Measurements from ENCODE around the gene CFAP57. TPM values are rescaled to one million over a fixed set of nuclear protein-coding genes. Genes with fewer than 3 reads are reported as not detected.

Gene CFAP57
- total RNA-seq, 2 donors from 2014 or later = 0.12 TPM; not detected in 1

DNA sequence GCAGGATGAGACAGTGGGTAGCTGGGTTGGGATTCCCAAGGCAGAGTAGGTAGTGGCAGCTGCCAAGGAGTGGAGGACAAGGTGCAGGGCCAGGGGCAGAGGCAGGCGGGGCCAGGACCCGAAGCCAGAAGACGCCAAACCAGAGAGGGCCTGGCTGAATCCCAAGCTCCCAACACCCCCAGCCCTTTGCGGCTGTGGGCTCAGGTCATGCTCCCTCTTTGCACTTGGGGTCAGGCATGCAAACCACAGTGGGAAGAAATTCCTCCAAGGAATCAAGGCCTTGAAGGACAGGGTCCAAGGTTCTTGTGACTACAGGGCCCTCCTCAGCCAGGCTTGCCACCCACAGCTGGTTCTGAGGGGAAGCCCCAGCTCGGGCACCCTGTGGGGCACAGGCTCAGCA, 107.0 kb downstream of the CFAP57 start:
- DNase-seq (ENCODE audit: low spot score) = no peak
- H3K4me1 ChIP-seq = peaks cover 0 to 5% of the 10 kb centered on the region in 2 donors
- no peaks in the 10 kb centered on the region for H3K9me3 ChIP-seq
- no peaks in the 10 kb centered on the region for H3K27me3 ChIP-seq
- no peak overlapping the region for H3K4me3 ChIP-seq
- TF ChIP-seq, protein P1, sequence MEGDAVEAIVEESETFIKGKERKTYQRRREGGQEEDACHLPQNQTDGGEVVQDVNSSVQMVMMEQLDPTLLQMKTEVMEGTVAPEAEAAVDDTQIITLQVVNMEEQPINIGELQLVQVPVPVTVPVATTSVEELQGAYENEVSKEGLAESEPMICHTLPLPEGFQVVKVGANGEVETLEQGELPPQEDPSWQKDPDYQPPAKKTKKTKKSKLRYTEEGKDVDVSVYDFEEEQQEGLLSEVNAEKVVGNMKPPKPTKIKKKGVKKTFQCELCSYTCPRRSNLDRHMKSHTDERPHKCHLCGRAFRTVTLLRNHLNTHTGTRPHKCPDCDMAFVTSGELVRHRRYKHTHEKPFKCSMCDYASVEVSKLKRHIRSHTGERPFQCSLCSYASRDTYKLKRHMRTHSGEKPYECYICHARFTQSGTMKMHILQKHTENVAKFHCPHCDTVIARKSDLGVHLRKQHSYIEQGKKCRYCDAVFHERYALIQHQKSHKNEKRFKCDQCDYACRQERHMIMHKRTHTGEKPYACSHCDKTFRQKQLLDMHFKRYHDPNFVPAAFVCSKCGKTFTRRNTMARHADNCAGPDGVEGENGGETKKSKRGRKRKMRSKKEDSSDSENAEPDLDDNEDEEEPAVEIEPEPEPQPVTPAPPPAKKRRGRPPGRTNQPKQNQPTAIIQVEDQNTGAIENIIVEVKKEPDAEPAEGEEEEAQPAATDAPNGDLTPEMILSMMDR (IDR thresholded peaks at IDR 0.05) = no peak
- no peaks in the 10 kb centered on the region for H3K36me3 ChIP-seq
- no peak overlapping the region for H3K27ac ChIP-seq

DNA sequence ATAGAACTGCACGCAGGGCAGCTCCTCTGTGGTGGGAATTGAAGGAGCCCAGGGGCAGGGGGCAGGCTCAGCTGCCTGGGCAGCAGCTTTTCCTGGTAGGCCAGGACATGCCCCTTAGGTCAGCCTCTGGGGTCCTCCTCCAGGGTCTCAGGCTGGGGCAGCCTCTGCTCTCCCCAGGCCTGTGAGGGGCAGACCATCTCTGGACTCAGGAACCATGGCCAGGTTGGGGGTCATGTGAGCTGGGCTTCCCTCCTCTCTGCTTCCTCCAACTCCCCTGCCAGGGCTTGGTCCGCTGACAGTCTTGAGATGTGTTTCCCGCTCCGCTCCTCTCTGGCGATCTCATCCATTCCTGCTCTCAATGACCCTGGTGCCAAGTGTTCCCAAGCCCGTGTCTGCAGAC, 107.5 kb downstream of the CFAP57 start:
- Histone ChIP-seq H3K27ac (no peak overlapping the region), H3K27me3 (no peaks in the 10 kb centered on the region), H3K9me3 (no peaks in the 10 kb centered on the region), H3K4me1 (no peaks in the 10 kb centered on the region), H3K36me3 (no peaks in the 10 kb centered on the region), H3K4me3 (no peak overlapping the region)
- no peak for DNase-seq (ENCODE audit: low spot score)
- TF ChIP-seq, protein P1 (IDR thresholded peaks at IDR 0.05) = no peak

DNA sequence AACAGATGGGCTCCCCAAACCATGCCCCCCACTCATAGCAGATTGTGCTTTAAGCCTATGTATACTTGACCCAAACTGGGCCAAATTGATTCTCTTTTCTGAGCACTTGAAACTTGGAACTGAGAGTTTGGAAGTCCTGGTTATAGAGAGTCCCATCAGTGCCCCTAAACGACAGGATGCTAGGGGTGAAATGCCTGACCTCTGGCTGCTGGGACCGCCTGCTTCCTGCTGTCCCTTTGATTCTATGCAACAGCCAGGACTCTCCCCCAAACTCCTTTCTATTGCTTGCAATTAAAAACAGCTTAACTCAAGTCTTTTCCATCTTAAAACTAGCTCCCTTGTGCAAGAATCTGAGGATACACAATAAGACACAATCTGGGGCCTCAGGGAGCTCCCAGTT, 108.6 kb downstream of the CFAP57 start:
- Histone ChIP-seq H3K4me1 (no peaks in the 10 kb centered on the region), H3K9me3 (no peaks in the 10 kb centered on the region), H3K27ac (no peak overlapping the region), H3K4me3 (no peak overlapping the region), H3K27me3 (no peaks in the 10 kb centered on the region), H3K36me3 (no peaks in the 10 kb centered on the region)
- DNase-seq (ENCODE audit: low spot score) = no peak
- TF ChIP-seq, protein P1 (IDR thresholded peaks at IDR 0.05) = no peak

DNA sequence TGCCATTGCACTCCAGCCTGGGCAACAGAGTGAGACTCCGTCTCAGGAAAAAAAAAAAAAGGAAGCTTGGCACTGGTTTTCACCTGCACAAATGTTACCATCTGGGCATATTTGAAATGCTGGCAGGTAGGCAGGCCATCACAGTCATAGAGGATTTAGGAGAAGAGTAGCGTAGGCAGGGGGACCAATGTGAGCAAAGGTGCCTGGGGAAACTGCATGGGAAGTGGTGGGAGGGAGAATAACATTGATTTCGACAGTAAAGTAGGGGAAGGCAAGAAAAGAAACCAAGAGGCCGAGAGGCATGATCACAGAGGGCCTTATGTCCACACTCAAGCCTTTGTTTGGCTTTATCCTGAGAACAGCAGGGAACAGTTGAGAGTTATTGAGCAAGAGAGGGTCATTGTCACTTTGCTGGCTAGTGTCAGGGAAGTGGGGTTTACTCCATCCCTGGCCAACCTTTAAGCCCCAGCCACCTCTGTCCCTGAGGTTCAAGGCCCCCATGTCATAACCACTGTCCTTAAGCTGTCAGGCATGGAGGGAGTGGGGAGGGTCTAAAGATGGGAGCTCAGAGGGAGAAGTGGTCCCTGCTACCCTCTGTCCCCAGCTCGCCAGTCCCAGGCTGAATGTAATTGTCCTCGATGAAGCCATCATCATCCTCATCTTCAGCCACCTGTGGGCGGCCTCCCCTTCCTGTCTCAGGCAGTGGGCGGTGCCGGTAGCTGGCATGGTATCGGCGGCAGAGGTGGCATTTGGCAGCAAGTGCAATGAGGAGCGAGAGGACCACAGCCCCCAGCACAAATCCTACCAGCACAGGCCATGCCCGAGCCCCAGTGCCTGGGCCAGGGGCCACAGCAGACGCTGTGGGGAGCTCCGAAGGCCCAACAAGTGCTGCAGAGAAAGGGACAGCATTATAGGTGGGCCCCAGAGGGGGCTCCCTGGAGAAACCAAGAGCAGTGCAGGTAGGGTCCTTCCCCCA, 110.4 kb downstream of the CFAP57 start:
- no peaks in the 10 kb centered on the region for H3K9me3 ChIP-seq
- H3K27me3 ChIP-seq = no peaks in the 10 kb centered on the region
- DNase-seq (ENCODE audit: low spot score) = no peak
- H3K27ac ChIP-seq = no peak overlapping the region
- TF ChIP-seq, protein P1 (IDR thresholded peaks at IDR 0.05) = no peak
- no peak overlapping the region for H3K4me3 ChIP-seq
- no peaks in the 10 kb centered on the region for H3K4me1 ChIP-seq
- no peaks in the 10 kb centered on the region for H3K36me3 ChIP-seq

DNA sequence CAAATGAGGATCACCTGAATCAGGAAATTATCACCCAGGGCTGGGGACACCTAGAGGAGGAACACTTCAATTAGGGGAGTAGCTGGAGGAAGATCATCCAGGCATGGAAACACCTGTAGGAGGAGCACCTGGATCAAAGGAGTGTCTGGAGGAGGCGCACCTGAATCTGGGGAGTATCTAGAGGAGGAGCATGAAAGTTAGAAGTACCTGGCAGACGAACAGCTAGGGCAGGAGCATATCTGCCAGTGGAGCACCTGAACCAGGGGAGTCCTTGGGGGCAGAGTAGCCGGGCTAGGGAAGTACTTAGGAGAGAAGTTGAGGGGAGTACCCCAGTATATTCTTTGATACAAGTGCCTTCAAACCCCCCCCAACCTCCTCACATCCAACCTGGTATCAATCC, 111.9 kb downstream of the CFAP57 start:
- H3K27me3 ChIP-seq = no peaks in the 10 kb centered on the region
- H3K27ac ChIP-seq = no peak overlapping the region
- no peaks in the 10 kb centered on the region for H3K4me1 ChIP-seq
- H3K9me3 ChIP-seq = no peaks in the 10 kb centered on the region
- TF ChIP-seq, protein P1 (IDR thresholded peaks at IDR 0.05) = no peak
- H3K36me3 ChIP-seq = no peaks in the 10 kb centered on the region
- no peak overlapping the region for H3K4me3 ChIP-seq
- no peak for DNase-seq (ENCODE audit: low spot score)
